H1 (cell line): ENCODE measurements around the gene ISG20L2. TPM values are rescaled to one million over a fixed set of nuclear protein-coding genes. Genes with fewer than 3 reads are reported as not detected.

Source experiments
- ASH2L ChIP-seq: fragments of 200-600, 300-600 bp; sonication (generic); IDR thresholded peaks from one replicate; pipeline ENCODE4 v1.7.1; 2017; ENCODE audit warnings: low read length
- BCL11A ChIP-seq, 2 experiments: IDR thresholded peaks; one replicate each; pipeline ENCODE4 v1.6.1; 2011; ENCODE audit warnings: low read depth in 2 of 2, low read length in 2 of 2, mild to moderate bottlenecking in 2 of 2
- BRCA1 ChIP-seq: IDR thresholded peaks from 2 replicates; pipeline ENCODE4 v1.6.1; 2012; ENCODE audit warnings: low read depth, low read length, improper control_type of control experiment
- CBX8 ChIP-seq: fragments of 300-800, 300-1000 bp; sonication (generic); IDR thresholded peaks from 2 replicates; pipeline ENCODE4 v1.7.1; 2016; ENCODE audit warnings: low read depth, low read length, borderline replicate concordance
- CHD1 ChIP-seq: IDR thresholded peaks from 2 replicates; pipeline ENCODE4 v1.6.1; 2012; ENCODE audit warnings: low read depth, low read length, improper control_type of control experiment
- CHD2 ChIP-seq: IDR thresholded peaks from 2 replicates; pipeline ENCODE4 v1.6.1; 2012; ENCODE audit warnings: low read length, improper control_type of control experiment
- CTBP2 ChIP-seq: IDR thresholded peaks from 2 replicates; pipeline ENCODE4 v1.7.0; 2011; ENCODE audit warnings: borderline replicate concordance, mild to moderate bottlenecking, moderate library complexity, mixed read lengths, low read length; ENCODE audit not compliant: insufficient read depth, insufficient read length
- E2F6 ChIP-seq: IDR thresholded peaks from 2 replicates; pipeline ENCODE4 v1.6.1; 2012; ENCODE audit warnings: inconsistent platforms
- EGR1 ChIP-seq: IDR thresholded peaks from 2 replicates; pipeline ENCODE4 v1.6.1; 2011; ENCODE audit warnings: low read depth, low read length, borderline replicate concordance
- EZH2 ChIP-seq: fragments of 200-600 bp; sonication (generic); IDR thresholded peaks from 2 replicates; pipeline ENCODE4 v1.7.1; 2012; ENCODE audit warnings: low read depth, mild to moderate bottlenecking, moderate library complexity, low read length, inconsistent platforms; ENCODE audit not compliant: severe bottlenecking
- HDAC2 ChIP-seq, 2 experiments: fragments of 300-600 bp in 1 of 2; sonication (generic) in 1 of 2; IDR thresholded peaks; 2 replicates each; pipeline ENCODE4 v1.6.1; 2011 to 2012; ENCODE audit warnings: low read depth in 2 of 2, low read length in 2 of 2, mild to moderate bottlenecking in 2 of 2, moderate library complexity in 2 of 2, borderline replicate concordance in 1 of 2, inconsistent platforms in 1 of 2
- JUN ChIP-seq: IDR thresholded peaks from 2 replicates; pipeline ENCODE4 v1.6.1; 2011; ENCODE audit warnings: low read depth, mild to moderate bottlenecking, improper control_type of control experiment, low read length
- KDM1A ChIP-seq: fragments of 200-600, 300-600 bp; sonication (generic); IDR thresholded peaks from 2 replicates; pipeline ENCODE4 v1.7.1; 2016; ENCODE audit warnings: mild to moderate bottlenecking, low read length, borderline replicate concordance
- KDM5A ChIP-seq: fragments of 200-600 bp; IDR thresholded peaks from 2 replicates; pipeline ENCODE4 v1.7.1; 2012; ENCODE audit warnings: mild to moderate bottlenecking, low read length, inconsistent platforms, mixed read lengths
- MAFK ChIP-seq: IDR thresholded peaks from 2 replicates; pipeline ENCODE4 v1.6.1; 2012; ENCODE audit warnings: low read depth, mild to moderate bottlenecking, improper control_type of control experiment, low read length
- NRF1 ChIP-seq: IDR thresholded peaks from 2 replicates; pipeline ENCODE4 v1.6.1; 2011; ENCODE audit warnings: mild to moderate bottlenecking, low read depth, low read length, improper control_type of control experiment
- RBBP5 ChIP-seq: IDR thresholded peaks from 2 replicates; pipeline ENCODE4 v1.7.1; 2012; ENCODE audit warnings: low read depth, mild to moderate bottlenecking, inconsistent platforms, low read length, moderate library complexity, borderline replicate concordance
- RFX5 ChIP-seq: IDR thresholded peaks from 2 replicates; pipeline ENCODE4 v1.6.1; 2011; ENCODE audit warnings: low read depth, low read length, improper control_type of control experiment, borderline replicate concordance
- SIRT6 ChIP-seq: IDR thresholded peaks from one replicate; pipeline ENCODE4 v1.7.1; 2012; ENCODE audit warnings: low read length, inconsistent platforms
- SP4 ChIP-seq: IDR thresholded peaks from 2 replicates; pipeline ENCODE4 v1.6.1; 2012; ENCODE audit warnings: low read length, inconsistent platforms
- SUZ12 ChIP-seq: fragments of 200-600 bp; sonication (generic); IDR thresholded peaks from 2 replicates; pipeline ENCODE4 v1.6.1; 2012; ENCODE audit warnings: mild to moderate bottlenecking, inconsistent platforms, low read length, moderate library complexity, mixed read lengths
- TAF1 ChIP-seq: IDR thresholded peaks from 2 replicates; pipeline ENCODE4 v1.6.1; 2011; ENCODE audit warnings: mild to moderate bottlenecking, low read depth, low read length
- TEAD4 ChIP-seq: IDR thresholded peaks from 2 replicates; pipeline ENCODE4 v1.6.1; 2012; ENCODE audit warnings: low read depth, low read length, inconsistent platforms, mixed read lengths
- polyA plus RNA-seq, 7 experiments: library from polyadenylated mRNA; depleted of rRNA in 3 of 7; stranded (reverse) in 5 of 7; unstranded in 2 of 7; fragments of >200 nt in 5 of 7; fragments of 200-250 nt in 2 of 7; gene quantifications; 1 replicate in 5 of 7; 2 replicates in 1 of 7; 4 replicates in 1 of 7; pipeline versions ENCODE4 v1.2.1 to v1.2.3, GENCODE V29; 2011 to 2013; ENCODE audit warnings: missing spikeins in 2 of 7, mixed read lengths in 2 of 7
- total RNA-seq: library from RNA; stranded (reverse); fragmentation: NEBNext Ultra II Directional; extraction: Animal tissue kit (Norgen Biotek cat#: 25700); gene quantifications from 2 replicates; pipeline ENCODE4 v1.2.1, GENCODE V29; 2021

The ISG20L2 gene
- total and polyA plus RNA-seq, 2 of the 8 experiments (the other 6 are each of a cell fraction or from before 2014, with no cell fraction given), result 47.5 to 53.0 TPM

DNA sequence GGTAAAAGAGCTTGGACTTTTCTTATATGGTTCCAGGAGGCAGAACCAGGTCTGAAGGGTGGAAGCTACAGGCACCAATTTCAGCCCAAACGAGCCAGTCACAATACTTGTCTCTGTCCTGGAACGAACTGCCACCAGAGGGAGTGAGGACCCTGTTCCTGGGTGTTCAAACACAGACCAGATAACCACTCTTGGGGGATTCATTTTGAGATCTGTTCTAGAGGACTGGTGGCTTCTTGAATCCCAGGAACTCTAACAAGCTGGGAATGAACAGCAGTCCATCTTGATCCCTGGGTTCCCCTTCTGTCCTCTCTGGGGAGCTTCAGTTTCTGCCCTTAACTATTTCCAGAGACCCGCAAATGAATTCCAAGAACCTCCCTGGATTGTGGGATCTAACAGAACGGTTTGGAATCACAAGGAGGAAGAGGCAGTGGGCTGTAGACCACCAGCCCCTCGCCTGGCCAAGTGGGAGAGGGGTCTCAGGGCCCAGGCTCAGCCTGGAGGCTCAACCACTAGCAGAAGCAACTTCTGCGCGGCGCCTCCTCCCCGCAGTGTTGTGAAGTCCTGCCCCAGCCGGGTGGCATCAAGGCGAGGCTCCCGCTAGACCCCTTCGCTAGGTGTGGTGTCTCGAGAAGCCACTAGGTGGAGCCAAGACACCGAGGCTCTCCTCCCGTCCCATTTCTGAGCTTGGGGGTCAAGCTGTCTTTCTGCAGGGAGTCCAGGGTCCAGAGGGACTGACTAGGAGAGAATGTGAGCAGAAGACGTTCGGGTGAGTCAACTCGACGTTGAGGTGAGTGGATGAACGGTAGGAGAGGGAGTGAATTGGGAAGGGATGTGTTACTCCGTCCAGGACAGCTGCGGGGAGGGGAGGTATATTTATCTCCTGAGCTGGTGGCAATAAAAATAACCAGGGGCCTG, 39.3 kb downstream of the ISG20L2 start (continued):
- no peak for TF ChIP-seq TEAD4
- TF ChIP-seq RFX5, result no peak
- peak; percentile 41 for TF ChIP-seq EZH2
- TF ChIP-seq KDM5A, result no peak
- TF ChIP-seq KDM1A, result no peak
- no peak for TF ChIP-seq E2F6
- peak; percentile 38 for TF ChIP-seq CTBP2
- TF ChIP-seq MAFK, result no peak
- TF ChIP-seq BCL11A (IDR thresholded peaks at IDR 0.05; ENCODE audit: low read depth in 2 of 2, low read length in 2 of 2), result no peak
- TF ChIP-seq TAF1, result 0 out of 2 replicates have a peak, but pooled peaks have one; percentile 17
- TF ChIP-seq BRCA1, result no peak
- TF ChIP-seq CHD2, result no peak
- no peak for TF ChIP-seq JUN
- TF ChIP-seq ASH2L, result peak; percentile 94
- no peak for TF ChIP-seq CHD1
- 0 out of 4 replicates have a peak, but pooled peaks of 1 of the 2 experiments have one; percentile 12 for TF ChIP-seq HDAC2 (IDR thresholded peaks at IDR 0.05; ENCODE audit: borderline replicate concordance in 1 of 2, low read depth in 2 of 2, low read length in 2 of 2)
- TF ChIP-seq SUZ12, result no peak
- 0 out of 2 replicates have a peak, but pooled peaks have one; percentile 29 for TF ChIP-seq RBBP5
- no peak for TF ChIP-seq SIRT6
- 0 out of 2 replicates have a peak, but pooled peaks have one; percentile 36 for TF ChIP-seq EGR1
- 0 out of 2 replicates have a peak, but pooled peaks have one; percentile 60 for TF ChIP-seq SP4
- no peak for TF ChIP-seq NRF1
- TF ChIP-seq CBX8, result no peak
